ENCODE measurements around the gene P2RX3.

P2RX3 gene

DNA sequence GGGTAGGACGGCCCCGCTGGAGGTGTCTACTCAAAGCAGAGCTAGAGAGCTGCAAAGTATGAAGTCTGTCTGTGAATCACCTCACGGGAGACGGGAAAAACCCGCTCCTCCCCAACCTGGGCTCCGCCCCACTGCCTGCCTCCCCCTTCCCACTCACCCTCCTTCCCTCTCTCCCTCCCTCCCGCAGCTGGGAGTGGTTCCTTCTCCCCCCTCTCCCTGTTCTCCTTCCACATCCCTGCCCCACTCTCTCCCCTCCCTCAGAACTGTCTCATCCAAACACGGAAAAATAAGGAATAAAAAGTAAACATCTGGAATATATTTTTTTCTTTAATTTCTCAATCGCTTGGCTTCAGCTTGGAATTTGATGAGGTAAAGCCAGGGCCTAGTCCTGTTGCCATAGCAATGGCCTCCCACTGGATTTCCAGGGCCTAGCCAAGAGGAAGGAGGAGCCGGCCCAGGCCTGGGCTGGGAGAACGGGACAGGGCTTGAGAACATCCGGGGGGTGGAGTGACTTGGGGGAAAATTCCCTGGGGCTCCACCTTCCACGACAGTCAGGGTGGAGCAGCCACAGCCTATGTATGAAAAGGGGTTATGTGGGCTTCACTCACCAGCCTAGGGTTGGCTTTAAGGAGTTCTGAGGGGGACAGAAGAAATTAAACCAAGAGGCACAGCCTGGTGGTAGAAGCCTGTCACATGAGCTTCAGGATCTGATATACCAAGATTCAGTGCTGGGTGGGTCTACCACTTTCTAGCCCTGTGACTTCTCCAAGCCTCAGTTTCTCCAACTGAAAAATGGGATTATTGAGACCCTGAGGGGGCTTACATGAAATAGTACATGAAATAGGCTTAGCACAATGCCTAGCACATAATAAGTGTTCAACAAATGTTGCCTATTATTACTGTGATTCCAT is 15.6 kb upstream of the P2RX3 start:
- H3K27ac ChIP-seq = peak overlapping the region; percentile 94 to 100
- peak; percentile 98 for DNase-seq (ENCODE audit: low spot score)
- H3K4me3 ChIP-seq = peak overlapping the region; percentile 99
- TF ChIP-seq, protein P1, sequence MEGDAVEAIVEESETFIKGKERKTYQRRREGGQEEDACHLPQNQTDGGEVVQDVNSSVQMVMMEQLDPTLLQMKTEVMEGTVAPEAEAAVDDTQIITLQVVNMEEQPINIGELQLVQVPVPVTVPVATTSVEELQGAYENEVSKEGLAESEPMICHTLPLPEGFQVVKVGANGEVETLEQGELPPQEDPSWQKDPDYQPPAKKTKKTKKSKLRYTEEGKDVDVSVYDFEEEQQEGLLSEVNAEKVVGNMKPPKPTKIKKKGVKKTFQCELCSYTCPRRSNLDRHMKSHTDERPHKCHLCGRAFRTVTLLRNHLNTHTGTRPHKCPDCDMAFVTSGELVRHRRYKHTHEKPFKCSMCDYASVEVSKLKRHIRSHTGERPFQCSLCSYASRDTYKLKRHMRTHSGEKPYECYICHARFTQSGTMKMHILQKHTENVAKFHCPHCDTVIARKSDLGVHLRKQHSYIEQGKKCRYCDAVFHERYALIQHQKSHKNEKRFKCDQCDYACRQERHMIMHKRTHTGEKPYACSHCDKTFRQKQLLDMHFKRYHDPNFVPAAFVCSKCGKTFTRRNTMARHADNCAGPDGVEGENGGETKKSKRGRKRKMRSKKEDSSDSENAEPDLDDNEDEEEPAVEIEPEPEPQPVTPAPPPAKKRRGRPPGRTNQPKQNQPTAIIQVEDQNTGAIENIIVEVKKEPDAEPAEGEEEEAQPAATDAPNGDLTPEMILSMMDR (IDR thresholded peaks at IDR 0.05) = no peak

DNA sequence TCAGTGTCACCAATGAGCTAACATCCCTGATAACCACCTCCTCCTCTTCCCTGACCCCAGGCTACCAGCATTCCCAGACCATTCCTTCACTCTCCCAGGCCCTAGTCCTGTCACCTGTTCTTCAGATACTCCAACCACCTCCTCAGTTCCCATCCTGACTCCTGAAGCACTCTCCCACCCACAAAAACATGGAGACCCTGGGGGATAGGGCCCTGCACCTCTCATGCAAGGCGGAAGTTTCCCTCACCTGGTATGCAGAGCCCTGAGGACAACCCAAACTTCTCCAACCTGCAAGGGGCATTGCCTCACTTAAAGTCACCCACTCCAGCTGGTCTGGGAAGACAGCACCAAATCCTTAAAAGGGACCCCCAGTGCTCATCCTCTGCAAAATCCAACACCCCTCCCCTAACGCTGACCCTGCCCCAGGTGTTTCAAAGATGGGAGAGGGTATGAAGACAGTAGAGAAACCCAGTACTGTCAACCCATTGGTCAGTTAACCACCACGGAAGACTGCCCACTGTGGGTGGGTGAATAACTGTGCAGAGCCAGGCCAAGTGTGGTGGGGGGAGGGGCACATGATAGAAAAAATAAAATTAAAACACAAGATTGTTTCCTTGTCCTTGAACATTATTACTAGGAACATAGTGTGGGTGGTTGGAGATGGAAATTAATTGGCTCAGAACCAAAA is 14.8 kb upstream of the P2RX3 start:
- Histone ChIP-seq H3K27ac (peak overlapping the region; percentile 94 to 100), H3K4me3 (peak overlapping the region; percentile 99)
- TF ChIP-seq, protein P1 (IDR thresholded peaks at IDR 0.05) = no peak
- DNase-seq (ENCODE audit: low spot score) = no peak

DNA sequence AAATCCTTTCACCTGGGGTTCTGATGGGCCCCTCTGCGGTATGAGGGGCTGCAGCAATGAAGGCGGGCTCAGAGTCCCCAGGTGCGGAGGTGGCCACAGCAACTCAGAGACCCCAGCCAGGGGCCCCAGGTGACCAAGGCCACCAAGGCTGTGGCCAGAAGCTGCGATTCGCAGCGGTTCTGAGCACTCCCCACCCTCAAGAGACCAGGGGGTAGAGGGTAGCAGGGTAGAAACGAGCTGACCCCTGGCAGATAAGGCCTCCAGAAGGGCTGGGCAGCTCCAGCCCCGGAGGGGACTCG is 14.3 kb upstream of the P2RX3 start:
- TF ChIP-seq, protein P1 (IDR thresholded peaks at IDR 0.05) = no peak
- DNase-seq (ENCODE audit: low spot score) = no peak
- Histone ChIP-seq H3K27ac (peak overlapping the region; percentile 94 to 100), H3K4me3 (peak overlapping the region; percentile 99)

DNA sequence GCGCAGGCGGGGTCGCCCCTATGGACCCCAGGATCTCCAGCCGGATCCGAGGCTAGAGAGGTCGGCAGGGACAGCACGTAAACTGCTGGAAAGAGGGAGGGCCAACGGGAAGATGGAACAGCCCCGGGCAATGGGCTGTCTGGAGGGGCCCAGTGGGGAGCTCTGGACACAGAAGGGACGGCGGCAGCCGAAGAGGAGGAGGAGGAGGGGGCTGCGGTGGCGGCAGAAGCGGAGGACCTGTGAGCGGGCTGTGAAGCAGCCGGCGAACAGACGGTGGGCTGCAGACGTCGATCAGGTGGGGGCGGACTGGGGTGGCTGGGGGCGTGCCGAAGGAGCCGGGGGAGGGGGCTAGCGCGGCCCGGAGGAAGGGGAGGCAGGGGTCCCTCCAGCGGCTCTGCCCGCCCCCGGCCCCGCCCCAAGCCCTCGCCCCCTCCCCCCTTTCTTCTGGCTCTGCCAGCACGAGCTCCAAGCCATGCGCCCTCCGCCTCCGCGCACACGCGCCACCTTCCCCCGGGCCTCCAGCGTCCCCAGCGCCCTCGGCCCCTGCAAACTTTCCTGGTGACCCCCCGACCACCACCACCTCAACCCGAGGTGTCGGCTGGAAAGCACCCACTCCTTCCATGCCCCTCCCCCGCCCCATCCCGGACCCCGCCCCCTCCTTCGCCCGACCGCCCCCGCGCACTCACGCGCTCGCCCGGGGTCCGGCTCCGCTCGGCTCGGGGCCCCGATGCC is 13.8 kb upstream of the P2RX3 start:
- no peak for DNase-seq (ENCODE audit: low spot score)
- Histone ChIP-seq H3K4me3 (peak overlapping the region; percentile 99), H3K27ac (peak overlapping the region; percentile 94 to 100)
- TF ChIP-seq, protein P1 (IDR thresholded peaks at IDR 0.05) = no peak

DNA sequence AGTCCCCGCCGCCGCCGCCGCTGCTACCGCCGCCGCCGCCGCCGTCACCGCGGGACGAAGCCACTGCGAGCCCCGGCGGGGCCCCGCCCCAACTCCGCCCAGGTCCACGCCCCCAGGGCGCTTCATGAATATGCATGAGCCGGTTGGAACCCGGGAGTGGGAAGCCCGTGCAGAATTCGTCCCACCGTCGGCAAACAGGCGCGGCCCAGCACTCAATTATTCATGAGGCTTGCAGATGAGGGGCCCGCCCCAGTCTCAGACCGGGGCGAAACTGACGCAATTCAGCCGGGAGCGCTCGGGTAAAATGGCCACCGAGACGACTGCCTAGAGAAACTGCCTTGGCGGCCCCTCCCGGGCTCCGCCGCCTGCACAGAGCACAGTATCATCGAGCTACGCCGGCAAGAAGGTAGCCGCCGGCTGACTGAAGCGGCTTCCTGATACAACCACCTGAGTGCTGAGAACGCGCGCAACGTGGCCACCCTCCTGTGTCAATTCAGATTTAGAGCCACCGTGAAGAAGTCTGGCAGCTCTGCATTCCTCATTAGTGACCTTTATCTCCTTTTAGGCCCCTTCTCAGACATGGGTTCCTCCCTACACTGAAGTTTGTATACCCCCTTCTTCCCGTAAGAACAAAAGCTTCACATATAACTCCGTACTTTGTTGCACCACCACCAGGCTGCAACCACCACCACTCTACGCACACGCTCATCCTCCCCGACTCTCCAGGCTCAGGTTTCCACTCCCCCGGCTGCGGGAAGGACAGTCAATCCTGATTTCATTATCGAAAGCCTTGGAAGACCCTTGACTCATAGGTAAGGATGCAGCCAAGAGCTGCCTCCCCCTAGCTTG is 13.0 kb upstream of the P2RX3 start, which contains the start of gene TNKS1BP1:
TNKS1BP1 (minus strand) TSS at position 67 of the 849 bp plus-strand sequence. CDS start 3,067 bp downstream, outside the sequence.
- peak within 1 kb of the TSS; percentile 99 for H3K4me3 ChIP-seq
- peak within 1 kb of the TSS; percentile 94 to 100 for H3K27ac ChIP-seq
- TF ChIP-seq, protein P1 (IDR thresholded peaks at IDR 0.05) = no peak
- peak; percentile 99 for DNase-seq (ENCODE audit: low spot score)

DNA sequence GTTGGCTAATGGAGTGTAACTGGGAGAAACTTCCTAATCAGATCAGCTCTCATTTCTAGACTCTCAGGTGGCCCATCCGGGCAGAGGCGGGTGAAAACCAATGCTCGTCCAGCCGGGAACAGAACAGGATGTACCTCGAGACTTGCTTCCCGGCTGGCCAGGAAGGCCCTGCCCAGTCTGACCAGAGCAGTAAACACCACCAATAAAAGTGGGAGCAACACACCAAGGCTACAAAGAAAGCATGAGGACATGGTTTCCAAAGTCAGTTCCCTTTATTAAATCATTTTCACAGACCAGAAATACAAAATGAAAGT is 12.5 kb upstream of the P2RX3 start:
- no peak for DNase-seq (ENCODE audit: low spot score)
- Histone ChIP-seq H3K27ac (peak overlapping the region; percentile 94 to 100), H3K4me3 (peak overlapping the region; percentile 99)
- TF ChIP-seq, protein P1 (IDR thresholded peaks at IDR 0.05) = no peak

Data from coronary artery (tissue), 2 donors.